GM12891 (cell line): ENCODE results near the gene SYPL2.

Experiments
- PAX5 ChIP-seq: IDR thresholded peaks from 2 replicates; pipeline ENCODE4 v1.6.1; 2011; ENCODE audit warnings: low read length, moderate library complexity, mild to moderate bottlenecking; ENCODE audit not compliant: insufficient read depth, severe bottlenecking
- POLR2A ChIP-seq: IDR thresholded peaks from 2 replicates; pipeline ENCODE4 v1.6.1; 2011; ENCODE audit warnings: low read depth, low read length, control low read depth
- POLR2AphosphoS5 ChIP-seq: IDR thresholded peaks from 2 replicates; pipeline ENCODE4 v1.6.1; 2011; ENCODE audit warnings: low read depth, low read length, control low read depth
- POU2F2 ChIP-seq: IDR thresholded peaks from 2 replicates; pipeline ENCODE4 v1.6.1; 2011; ENCODE audit warnings: low read depth, mild to moderate bottlenecking, control low read depth, low read length, moderate library complexity
- SPI1 ChIP-seq: IDR thresholded peaks from 2 replicates; pipeline ENCODE4 v1.6.1; 2011; ENCODE audit warnings: low read depth, low read length, control low read depth
- TAF1 ChIP-seq: IDR thresholded peaks from 2 replicates; pipeline ENCODE4 v1.6.1; 2011; ENCODE audit warnings: low read depth, low read length, control low read depth

DNA sequence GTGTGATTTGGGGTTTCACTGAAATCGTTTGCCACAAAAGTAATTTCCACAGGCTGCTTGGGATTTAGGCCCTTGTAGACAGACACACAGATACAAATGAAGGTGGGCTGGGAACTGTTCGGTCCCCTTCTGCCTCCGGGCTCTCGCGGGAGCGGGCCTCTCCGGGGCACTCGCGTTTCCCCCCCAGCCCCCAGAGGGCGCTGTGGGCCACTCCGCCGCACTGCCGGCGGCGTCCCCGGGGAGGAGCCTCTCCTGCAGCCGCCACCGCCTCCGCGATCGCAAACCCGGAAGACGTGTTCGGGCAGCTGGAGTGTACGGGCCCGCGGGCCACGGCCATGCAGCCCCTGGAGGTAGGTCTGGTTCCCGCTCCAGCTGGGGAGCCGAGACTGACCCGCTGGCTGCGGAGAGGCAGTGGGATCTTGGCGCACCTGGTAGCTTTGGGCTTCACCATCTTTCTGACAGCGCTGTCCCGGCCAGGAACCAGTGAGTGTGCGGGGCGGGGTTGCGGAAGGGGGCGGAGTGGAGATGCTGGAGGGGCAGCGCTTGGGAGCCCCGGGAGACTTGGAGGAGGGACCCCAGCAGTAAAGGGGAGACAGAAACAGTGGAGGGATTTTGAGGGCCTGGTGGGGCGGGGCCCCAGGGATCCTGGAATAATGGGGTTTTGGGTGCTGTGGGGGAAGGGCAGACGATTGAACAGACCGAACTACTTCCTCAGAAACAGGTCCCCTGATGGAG, 27.6 kb downstream of the SYPL2 start, which contains the start of gene CYB561D1:
- peak; percentile 91 for TF ChIP-seq POLR2A
- peak; percentile 87 for TF ChIP-seq POLR2AphosphoS5
- TF ChIP-seq PAX5, result no peak
- TF ChIP-seq SPI1, result 0 out of 2 replicates have a peak, but pooled peaks have one; percentile 18
- peak; percentile 71; the same call in 1 of the 2 replicates for TF ChIP-seq TAF1
- peak; percentile 82 for TF ChIP-seq POU2F2
